ENCODE results near the gene CCNT1. TPM values are rescaled to one million over a fixed set of nuclear protein-coding genes. Genes with fewer than 3 reads are reported as not detected.
A peak's percentile ranks its signal among the peaks of the same experiment; 100 is the strongest.

CCNT1 gene
- 28.0 TPM for total RNA-seq

- Histone ChIP-seq H3K36me3 (peaks cover 5 to 9% of the 10 kb centered on the region in 2 donors), H3K27me3 (no peaks in the 10 kb centered on the region), H3K4me1 (peaks cover 8 to 16% of the 10 kb centered on the region in 2 donors), H3K9me3 (peaks cover 0 to 9% of the 10 kb centered on the region in 2 donors), H3K4me3 (peak within 1 kb of the TSS; percentile 73 to 99), H3K27ac (peak within 1 kb of the TSS; percentile 89 to 99)
- DNase-seq (ENCODE audit: low spot score in 2 of 2), result peak; percentile 98 to 100
- TF ChIP-seq, protein P1, sequence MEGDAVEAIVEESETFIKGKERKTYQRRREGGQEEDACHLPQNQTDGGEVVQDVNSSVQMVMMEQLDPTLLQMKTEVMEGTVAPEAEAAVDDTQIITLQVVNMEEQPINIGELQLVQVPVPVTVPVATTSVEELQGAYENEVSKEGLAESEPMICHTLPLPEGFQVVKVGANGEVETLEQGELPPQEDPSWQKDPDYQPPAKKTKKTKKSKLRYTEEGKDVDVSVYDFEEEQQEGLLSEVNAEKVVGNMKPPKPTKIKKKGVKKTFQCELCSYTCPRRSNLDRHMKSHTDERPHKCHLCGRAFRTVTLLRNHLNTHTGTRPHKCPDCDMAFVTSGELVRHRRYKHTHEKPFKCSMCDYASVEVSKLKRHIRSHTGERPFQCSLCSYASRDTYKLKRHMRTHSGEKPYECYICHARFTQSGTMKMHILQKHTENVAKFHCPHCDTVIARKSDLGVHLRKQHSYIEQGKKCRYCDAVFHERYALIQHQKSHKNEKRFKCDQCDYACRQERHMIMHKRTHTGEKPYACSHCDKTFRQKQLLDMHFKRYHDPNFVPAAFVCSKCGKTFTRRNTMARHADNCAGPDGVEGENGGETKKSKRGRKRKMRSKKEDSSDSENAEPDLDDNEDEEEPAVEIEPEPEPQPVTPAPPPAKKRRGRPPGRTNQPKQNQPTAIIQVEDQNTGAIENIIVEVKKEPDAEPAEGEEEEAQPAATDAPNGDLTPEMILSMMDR (IDR thresholded peaks at IDR 0.05), result peak in 2 of 3 experiments; percentile 10 to 17
- intact Hi-C loops (cut with DNase I), result loop anchor here (1.0 to 10.0 kb wide), 5 partner anchors 34 to 814 kb away; partner anchors contain the start of genes ADCY6, ARF3, KANSL2 and TUBA1C
Observed at GRCh38 chr12:48716493-48717251, at the start of gene CCNT1. Gene CCNT1, minus strand, starts transcription at chr12:48716707. Its CDS starts 32 bp downstream, at chr12:48716675.

DNA sequence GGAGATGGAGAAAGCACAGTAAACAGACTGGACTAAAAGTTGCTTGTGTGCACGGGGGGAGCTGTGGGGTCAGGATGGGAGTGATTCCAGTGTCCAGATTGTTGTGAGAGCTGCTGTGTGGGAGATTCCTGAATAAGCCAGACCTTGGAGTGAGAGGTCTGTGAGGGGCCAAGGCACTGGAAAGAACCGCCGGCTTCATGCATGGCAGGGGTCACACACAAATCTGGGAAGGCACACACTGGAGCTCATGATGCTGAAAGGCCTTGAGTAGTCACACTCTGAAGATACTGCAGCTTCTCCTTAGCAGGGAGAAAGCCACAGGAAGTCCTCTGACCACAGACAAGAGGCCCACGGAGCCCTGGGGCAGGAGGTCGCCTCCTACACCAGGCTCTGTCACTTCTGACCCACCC lies 49.3 kb upstream of the CCNT1 start:
- intact Hi-C loops (cut with DNase I), result no loop called here
- TF ChIP-seq, protein P1 (IDR thresholded peaks at IDR 0.05), result no peak
- no peaks in the 10 kb centered on the region for H3K27me3 ChIP-seq
- H3K27ac ChIP-seq, result peak overlapping the region in 1 of 2 donors; percentile 60
- H3K9me3 ChIP-seq, result no peaks in the 10 kb centered on the region
- H3K4me1 ChIP-seq, result peaks cover 6 to 8% of the 10 kb centered on the region in 2 donors
- H3K36me3 ChIP-seq, result peaks cover 42 to 46% of the 10 kb centered on the region in 2 donors
- no peak for DNase-seq (ENCODE audit: low spot score in 2 of 2)
- H3K4me3 ChIP-seq, result no peak overlapping the region

- H3K36me3 ChIP-seq, result peaks cover 30 to 35% of the 10 kb centered on the region in 2 donors
- TF ChIP-seq, protein P1 (IDR thresholded peaks at IDR 0.05), result no peak
- no peak overlapping the region for H3K27ac ChIP-seq
- H3K9me3 ChIP-seq, result no peaks in the 10 kb centered on the region
- intact Hi-C loops (cut with DNase I), result no loop called here
- peaks cover 6 to 8% of the 10 kb centered on the region in 2 donors for H3K4me1 ChIP-seq
- H3K4me3 ChIP-seq, result no peak overlapping the region
- no peak for DNase-seq (ENCODE audit: low spot score in 2 of 2)
- H3K27me3 ChIP-seq, result no peaks in the 10 kb centered on the region
Observed at GRCh38 chr12:48764521-48764920, 48.0 kb upstream of the CCNT1 start.

GRCh38 chr12:48758737-48759136 lies 42.2 kb upstream of the CCNT1 start:
- TF ChIP-seq, protein P1 (IDR thresholded peaks at IDR 0.05), result no peak
- Histone ChIP-seq H3K4me1 (no peaks in the 10 kb centered on the region), H3K27ac (no peak overlapping the region), H3K27me3 (no peaks in the 10 kb centered on the region), H3K4me3 (no peak overlapping the region), H3K36me3 (no peaks in the 10 kb centered on the region), H3K9me3 (no peaks in the 10 kb centered on the region)
- intact Hi-C loops (cut with DNase I), result no loop called here
- DNase-seq (ENCODE audit: low spot score in 2 of 2), result no peak

GRCh38 chr12:48758186-48758585 lies 41.7 kb upstream of the CCNT1 start:
- H3K4me3 ChIP-seq, result no peak overlapping the region
- TF ChIP-seq, protein P1 (IDR thresholded peaks at IDR 0.05), result no peak
- H3K36me3 ChIP-seq, result no peaks in the 10 kb centered on the region
- H3K4me1 ChIP-seq, result no peaks in the 10 kb centered on the region
- no peaks in the 10 kb centered on the region for H3K9me3 ChIP-seq
- H3K27me3 ChIP-seq, result no peaks in the 10 kb centered on the region
- intact Hi-C loops (cut with DNase I), result no loop called here
- DNase-seq (ENCODE audit: low spot score in 2 of 2), result no peak
- no peak overlapping the region for H3K27ac ChIP-seq
